Tibial artery (tissue), 4 donors: ENCODE measurements around the gene RAVER2.
"Not testable (repeated sequence)": the region's sequence is repeated elsewhere in the genome, so short reads cannot be mapped to it uniquely, and the experiment has no call there.

Experiments used
- DNase-seq, 2 donors: peaks; one replicate each; pipeline ENCODE4 v3.0.0-alpha.2; 2019
- H3K27ac ChIP-seq, 2 donors: fragments of 200-600 bp; sonication (generic) in 1 of 2; 1 replicate in 1 of 2; 2 replicates in 1 of 2; pipeline ENCODE4 v1.5.1; 2018 to 2019; ENCODE audit warnings: mild to moderate bottlenecking in 1 of 2
- H3K27me3 ChIP-seq, 2 donors: fragments of 200-600 bp; sonication (generic) in 1 of 2; one replicate each; pipeline versions ENCODE4 v1.5.1 to v1.6.0; 2016 to 2019
- H3K36me3 ChIP-seq, 3 donors: fragments of 200-600 bp; sonication (generic) in 2 of 3; one replicate each; pipeline ENCODE4 v1.5.1; 2016 to 2019; ENCODE audit warnings: mild to moderate bottlenecking in 2 of 3
- H3K4me1 ChIP-seq, 4 donors: fragments of 200-600 bp; sonication (generic) in 2 of 4; 1 replicate in 3 of 4; 2 replicates in 1 of 4; pipeline ENCODE4 v1.5.1; 2016 to 2019
- H3K4me3 ChIP-seq, 2 donors: fragments of 200-600 bp; sonication (generic) in 1 of 2; 1 replicate in 1 of 2; 2 replicates in 1 of 2; pipeline ENCODE4 v1.5.1; 2018 to 2019; ENCODE audit warnings: mild to moderate bottlenecking in 2 of 2
- H3K9me3 ChIP-seq, 3 donors: fragments of 200-600 bp; sonication (generic) in 1 of 3; one replicate each; pipeline ENCODE4 v1.5.1; 2016 to 2019
- CTCF ChIP-seq, 2 experiments: fragments of 200-600 bp in 1 of 2; fragments of 450-650 bp in 1 of 2; IDR thresholded peaks; one replicate each; pipeline ENCODE4 v1.5.1; 2017 to 2019; ENCODE audit warnings: antibody characterized with exemption in 2 of 2, mild to moderate bottlenecking in 1 of 2, moderate library complexity in 1 of 2
- intact Hi-C: fragments of 100-400 bp; cut with DNase I; formaldehyde crosslinking; loops from one replicate; pipeline ENCODE4 v1.15.0; 2023; ENCODE audit warnings: low total_unique reads

Gene RAVER2

GRCh38 chr1:64801851-64802523, 57.1 kb downstream of the RAVER2 start:
- H3K36me3 ChIP-seq: no peaks in the 10 kb centered on the region
- no peak for TF ChIP-seq CTCF (IDR thresholded peaks at IDR 0.05)
- H3K4me1 ChIP-seq: peaks cover 0 to 3% (median under 1%) of the 10 kb centered on the region in 4 donors
- no peak overlapping the region for H3K4me3 ChIP-seq
- no peak overlapping the region for H3K27ac ChIP-seq
- intact Hi-C loops: no loop called here
- no peaks in the 10 kb centered on the region for H3K9me3 ChIP-seq
- DNase-seq: no peak
- no peaks in the 10 kb centered on the region for H3K27me3 ChIP-seq

DNA sequence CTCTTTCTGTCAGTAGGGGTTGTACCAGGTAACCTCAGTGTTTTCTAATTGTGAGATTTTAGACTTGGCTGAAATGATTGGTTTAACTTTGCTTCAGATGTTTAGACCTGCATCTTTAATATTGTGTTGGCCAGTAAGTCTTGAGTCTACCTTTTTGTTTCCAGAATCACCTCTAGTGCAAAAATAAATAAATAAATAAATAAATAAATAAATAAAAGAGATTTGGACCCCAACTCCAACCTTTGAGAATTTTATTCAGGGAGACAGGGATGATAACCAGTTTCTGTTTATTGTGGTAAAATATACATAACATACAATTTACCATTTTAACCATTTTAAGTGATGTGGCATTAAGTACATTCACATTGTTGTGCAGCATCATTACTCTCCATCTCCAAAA, 64.4 kb downstream of the RAVER2 start:
- intact Hi-C loops: no loop called here
- Histone ChIP-seq H3K27ac (no peak overlapping the region), H3K36me3 (peaks cover 0 to 4% (median 0%) of the 10 kb centered on the region in 3 donors), H3K4me1 (peaks cover 0 to 6% (median 2%) of the 10 kb centered on the region in 4 donors), H3K4me3 (no peak overlapping the region), H3K27me3 (no peaks in the 10 kb centered on the region), H3K9me3 (no peaks in the 10 kb centered on the region)
- DNase-seq: no peak
- no peak for TF ChIP-seq CTCF (IDR thresholded peaks at IDR 0.05)

- intact Hi-C loops: no loop called here
- Histone ChIP-seq H3K4me1 (peaks cover 0 to 6% (median 2%) of the 10 kb centered on the region in 4 donors), H3K36me3 (peaks cover 0 to 8% (median 0%) of the 10 kb centered on the region in 3 donors), H3K9me3 (no peaks in the 10 kb centered on the region), H3K4me3 (no peak overlapping the region), H3K27me3 (no peaks in the 10 kb centered on the region), H3K27ac (no peak overlapping the region)
- TF ChIP-seq CTCF (IDR thresholded peaks at IDR 0.05): no peak
- DNase-seq: no peak
Measured at GRCh38 chr1:64810001-64810400, 65.1 kb downstream of the RAVER2 start.

GRCh38 chr1:64811131-64811530, 66.3 kb downstream of the RAVER2 start:
- TF ChIP-seq CTCF (IDR thresholded peaks at IDR 0.05): no peak
- Histone ChIP-seq H3K36me3 (peaks cover 0 to 16% (median 0%) of the 10 kb centered on the region in 3 donors), H3K27ac (no peak overlapping the region), H3K4me3 (no peak overlapping the region), H3K4me1 (peaks cover 0 to 6% (median 2%) of the 10 kb centered on the region in 4 donors), H3K27me3 (no peaks in the 10 kb centered on the region), H3K9me3 (no peaks in the 10 kb centered on the region)
- DNase-seq: no peak
- intact Hi-C loops: no loop called here

DNA sequence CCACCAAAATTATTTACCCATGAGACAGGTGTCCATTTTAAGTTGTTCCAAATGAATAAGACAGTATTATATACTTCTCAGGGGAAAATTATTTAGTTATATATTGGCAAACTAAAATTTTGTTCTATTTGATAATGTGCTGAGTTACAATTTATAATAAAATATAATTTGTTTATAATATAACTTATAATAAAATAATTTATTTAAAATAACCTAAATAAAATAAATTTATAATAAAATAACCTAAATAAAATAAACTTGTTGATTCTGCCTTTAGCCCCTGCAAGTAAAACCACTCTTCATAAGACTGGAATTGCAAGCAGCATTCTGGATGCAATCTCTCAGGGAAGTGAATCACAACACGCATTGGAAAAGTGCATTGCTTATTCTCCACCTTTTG, 69.6 kb downstream of the RAVER2 start:
- no peak for DNase-seq
- intact Hi-C loops: no loop called here
- Histone ChIP-seq H3K4me3 (no peak overlapping the region), H3K27ac (no peak overlapping the region), H3K36me3 (peaks cover 0 to 12% (median 4%) of the 10 kb centered on the region in 3 donors), H3K27me3 (no peaks in the 10 kb centered on the region), H3K4me1 (no peaks in the 10 kb centered on the region), H3K9me3 (no peaks in the 10 kb centered on the region)
- no peak for TF ChIP-seq CTCF (IDR thresholded peaks at IDR 0.05)

GRCh38 chr1:64817364-64817763, 72.5 kb downstream of the RAVER2 start:
- peaks cover 0 to 12% (median 4%) of the 10 kb centered on the region in 3 donors for H3K36me3 ChIP-seq
- H3K9me3 ChIP-seq, H3K4me1 ChIP-seq, H3K4me3 ChIP-seq, H3K27ac ChIP-seq, H3K27me3 ChIP-seq, DNase-seq, intact Hi-C loops: not testable (repeated sequence)

GRCh38 chr1:64820572-64820971, 75.7 kb downstream of the RAVER2 start:
- H3K27ac ChIP-seq, H3K4me3 ChIP-seq, H3K36me3 ChIP-seq, H3K27me3 ChIP-seq, DNase-seq, H3K9me3 ChIP-seq, H3K4me1 ChIP-seq: not testable (repeated sequence)
- intact Hi-C loops: loop anchor here (5.0 to 10.0 kb wide), 3 partner anchors 76 to 553 kb away; partner anchors contain the start of gene RAVER2
